Right lobe of liver (tissue), 6 donors: ENCODE results near the gene C1orf232. TPM values are rescaled to one million over a fixed set of nuclear protein-coding genes. Genes with fewer than 3 reads are reported as not detected.

ENCODE experiments used
- ATAC-seq, 4 donors: fragments of 200-7000 bp; cut with Tn5 transposase; one replicate each; pipeline ENCODE4 v1.9.1; 2020; ENCODE audit warnings: mild to moderate bottlenecking in 4 of 4, moderate library complexity in 4 of 4
- DNase-seq, 3 donors: peaks; one replicate each; pipeline ENCODE4 v3.0.0-alpha.2; 2020
- H3K27ac ChIP-seq, 3 donors: fragments of 200-600 bp; one replicate each; pipeline ENCODE4 v1.8.0; 2022
- H3K27me3 ChIP-seq, 2 donors: fragments of 200-600 bp; one replicate each; pipeline ENCODE4 v1.8.0; 2022
- H3K36me3 ChIP-seq, 4 donors: fragments of 200-600 bp; sonication (generic) in 1 of 4; one replicate each; pipeline versions ENCODE4 v1.5.1 to v1.8.0; 2017 to 2022; ENCODE audit warnings: control low read depth in 1 of 4
- H3K4me1 ChIP-seq, 4 donors: fragments of 200-600 bp; sonication (generic) in 1 of 4; one replicate each; pipeline versions ENCODE4 v1.5.1 to v1.8.0; 2017 to 2022; ENCODE audit warnings: control low read depth in 1 of 4
- H3K4me3 ChIP-seq, 3 donors: fragments of 200-600 bp; one replicate each; pipeline ENCODE4 v1.8.0; 2022
- H3K9me3 ChIP-seq, 4 donors: fragments of 200-600 bp; sonication (generic) in 1 of 4; one replicate each; pipeline versions ENCODE4 v1.5.1 to v1.8.0; 2017 to 2022; ENCODE audit warnings: control low read depth in 1 of 4
- CTCF ChIP-seq, 4 donors: fragments of 200-600 bp in 3 of 4; fragments of 450-650 bp in 1 of 4; IDR thresholded peaks; one replicate each; pipeline versions ENCODE4 v1.5.1 to v1.8.0; 2016 to 2022; ENCODE audit warnings: antibody characterized with exemption in 4 of 4, mild to moderate bottlenecking in 2 of 4
- POLR2A ChIP-seq: fragments of 450-650 bp; IDR thresholded peaks from one replicate; pipeline ENCODE4 v1.6.1; 2017; ENCODE audit warnings: antibody characterized with exemption, mild to moderate bottlenecking
- WGBS: methylation state at CpG from one replicate; pipeline ENCODE4 v1.1.6; 2018; ENCODE audit warnings: low coverage, low lambda C conversion rate; ENCODE audit not compliant: insufficient coverage; ENCODE audit errors: missing lambda C conversion rate; 5-methylcytosine and 5-hydroxymethylcytosine counted together
- intact Hi-C, 2 donors: fragments of 100-400 bp; cut with DNase I; formaldehyde crosslinking; loops; one replicate each; pipeline versions ENCODE4 v1.11.2 to v1.14.1; 2022
- total RNA-seq, 6 experiments: library from RNA; depleted of rRNA in 2 of 6; stranded (reverse); fragments of >200 nt in 2 of 6; fragmentation: NEBNext Ultra II Directional in 3 of 6; extraction: Animal tissue kit (Norgen Biotek cat#: 25700) in 3 of 6; gene quantifications; one replicate each; pipeline versions ENCODE4 v1.1.0 to v1.2.4, GENCODE V29; 2016 to 2023
- donor health status: DM: no; HTN: yes; CAD: no.
- donor health status: DM: no; HTN: no; CAD: no.
- donor health status: DM: no; HTN: no; CAD: no.
- donor health status: DM: no; HTN: yes; CAD: no.
- donor health status: DM: no; HTN: yes; CAD: no.

Gene C1orf232
- total RNA-seq, 6 experiments from 2014 or later, result not detected

- Histone ChIP-seq H3K4me3 (no peak overlapping the region), H3K36me3 (no peaks in the 10 kb centered on the region), H3K4me1 (no peaks in the 10 kb centered on the region), H3K27ac (no peak overlapping the region), H3K9me3 (no peaks in the 10 kb centered on the region), H3K27me3 (no peaks in the 10 kb centered on the region)
- DNase-seq (no peak), ATAC-seq (no peak)
- no peak for TF ChIP-seq POLR2A
- 40% methylated on average over 1 of the region's 5 CpGs for WGBS
- intact Hi-C loops, result no loop called here
These were observed 41.5 kb upstream of the C1orf232 start for GRCh38 chr1:26210147-26210870.

- H3K4me3 ChIP-seq, result no peak overlapping the region
- DNase-seq (no peak), ATAC-seq (no peak)
- H3K27me3 ChIP-seq, result no peaks in the 10 kb centered on the region
- no peaks in the 10 kb centered on the region for H3K4me1 ChIP-seq
- WGBS, result 76% methylated on average over 2 of the region's 9 CpGs
- no peak for TF ChIP-seq CTCF (IDR thresholded peaks at IDR 0.05)
- no peak for TF ChIP-seq POLR2A
- H3K27ac ChIP-seq, result no peak overlapping the region
- no peaks in the 10 kb centered on the region for H3K9me3 ChIP-seq
- intact Hi-C loops, result no loop called here
- no peaks in the 10 kb centered on the region for H3K36me3 ChIP-seq
These were observed 35.0 kb upstream of the C1orf232 start for GRCh38 chr1:26203642-26204318.

- Histone ChIP-seq H3K36me3 (no peaks in the 10 kb centered on the region), H3K4me3 (no peak overlapping the region), H3K4me1 (no peaks in the 10 kb centered on the region), H3K27me3 (no peaks in the 10 kb centered on the region), H3K9me3 (no peaks in the 10 kb centered on the region), H3K27ac (no peak overlapping the region)
- TF ChIP-seq POLR2A (no peak), CTCF (IDR thresholded peaks at IDR 0.05) (no peak)
- no peak for DNase-seq
- intact Hi-C loops, result no loop called here
- 88% methylated on average over 4 of the region's 5 CpGs for WGBS
- no peak for ATAC-seq
These were observed 31.6 kb upstream of the C1orf232 start for GRCh38 chr1:26200413-26200812.

GRCh38 chr1:26197813-26198212 lies 29.1 kb upstream of the C1orf232 start:
- no peaks in the 10 kb centered on the region for H3K9me3 ChIP-seq
- DNase-seq, result no peak
- intact Hi-C loops, result no loop called here
- no peak for ATAC-seq
- no peak overlapping the region for H3K27ac ChIP-seq
- H3K4me1 ChIP-seq, result no peaks in the 10 kb centered on the region
- no peak overlapping the region for H3K4me3 ChIP-seq
- H3K36me3 ChIP-seq, result no peaks in the 10 kb centered on the region
- no peaks in the 10 kb centered on the region for H3K27me3 ChIP-seq
- 36% methylated on average over 2 of the region's 11 CpGs for WGBS
- TF ChIP-seq CTCF (IDR thresholded peaks at IDR 0.05), result no peak
- no peak for TF ChIP-seq POLR2A

GRCh38 chr1:26197301-26197700 lies 28.5 kb upstream of the C1orf232 start:
- WGBS, result 92% methylated on average over 2 of the region's 3 CpGs
- Histone ChIP-seq H3K4me1 (no peaks in the 10 kb centered on the region), H3K36me3 (no peaks in the 10 kb centered on the region), H3K9me3 (no peaks in the 10 kb centered on the region), H3K4me3 (no peak overlapping the region), H3K27ac (no peak overlapping the region), H3K27me3 (no peaks in the 10 kb centered on the region)
- no peak for ATAC-seq
- intact Hi-C loops, result no loop called here
- TF ChIP-seq POLR2A (no peak), CTCF (IDR thresholded peaks at IDR 0.05) (no peak)
- DNase-seq, result no peak
